Stimulated activated CD8-positive, alpha-beta memory T cell treated with anti-CD3 and anti-CD28 coated beads, Interleukin-15, amount 100 ng/mL, for 48 hours (primary cell): ENCODE results near the gene TRIOBP.

Source experiments
- DNase-seq, 2 donors: peaks; one replicate each; pipeline ENCODE4 v3.0.0-alpha.2; 2020; ENCODE audit warnings: low read depth in 2 of 2

The TRIOBP gene

DNA sequence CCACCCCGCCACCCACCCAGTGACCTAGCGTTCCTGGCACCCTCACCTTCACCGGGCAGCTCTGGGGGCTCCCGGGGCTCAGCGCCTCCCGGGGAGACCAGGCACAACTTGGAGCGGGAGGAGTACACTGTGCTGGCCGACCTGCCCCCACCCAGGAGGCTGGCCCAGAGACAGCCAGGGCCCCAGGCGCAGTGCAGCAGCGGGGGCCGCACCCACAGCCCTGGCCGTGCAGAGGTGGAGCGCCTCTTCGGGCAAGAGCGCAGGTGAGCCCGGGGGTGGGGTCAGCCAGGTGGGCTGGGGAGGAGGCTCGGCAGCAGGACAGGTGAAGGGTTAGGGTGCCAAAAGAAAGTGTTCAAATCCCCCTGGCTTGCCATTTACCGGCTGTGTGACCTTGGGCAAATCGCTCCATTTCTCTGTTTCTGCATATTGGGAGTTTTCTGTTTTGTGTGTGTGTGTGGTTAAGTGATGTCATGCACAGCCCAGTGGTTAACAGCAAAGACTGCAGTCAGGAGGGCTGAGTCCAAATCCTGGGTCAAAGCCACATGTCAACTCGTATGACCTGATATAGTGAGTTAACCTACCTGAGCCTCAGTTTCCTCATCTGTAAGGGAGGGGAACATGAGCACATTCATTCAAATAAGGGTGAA is 29.5 kb downstream of the TRIOBP start:
- no peak for DNase-seq

DNA sequence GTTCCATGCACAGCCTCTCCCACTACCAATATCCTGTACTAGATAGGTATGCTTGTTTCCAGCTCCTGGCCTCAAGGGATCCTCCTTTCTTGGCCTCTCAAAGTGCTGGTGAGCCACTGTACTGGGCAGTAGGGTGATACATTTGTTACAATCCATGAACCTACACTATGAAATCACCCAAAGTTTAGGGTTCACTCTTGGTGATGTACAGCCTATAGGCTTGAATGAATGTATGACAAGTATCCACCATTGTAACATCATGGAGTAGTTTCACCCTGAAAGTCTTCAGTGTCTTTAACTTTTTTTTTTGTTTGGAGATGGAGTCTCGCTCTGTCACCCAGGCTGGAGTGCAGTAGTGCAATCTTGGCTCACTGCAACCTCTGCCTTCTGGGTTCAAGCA is 31.8 kb downstream of the TRIOBP start:
- no peak for DNase-seq

DNA sequence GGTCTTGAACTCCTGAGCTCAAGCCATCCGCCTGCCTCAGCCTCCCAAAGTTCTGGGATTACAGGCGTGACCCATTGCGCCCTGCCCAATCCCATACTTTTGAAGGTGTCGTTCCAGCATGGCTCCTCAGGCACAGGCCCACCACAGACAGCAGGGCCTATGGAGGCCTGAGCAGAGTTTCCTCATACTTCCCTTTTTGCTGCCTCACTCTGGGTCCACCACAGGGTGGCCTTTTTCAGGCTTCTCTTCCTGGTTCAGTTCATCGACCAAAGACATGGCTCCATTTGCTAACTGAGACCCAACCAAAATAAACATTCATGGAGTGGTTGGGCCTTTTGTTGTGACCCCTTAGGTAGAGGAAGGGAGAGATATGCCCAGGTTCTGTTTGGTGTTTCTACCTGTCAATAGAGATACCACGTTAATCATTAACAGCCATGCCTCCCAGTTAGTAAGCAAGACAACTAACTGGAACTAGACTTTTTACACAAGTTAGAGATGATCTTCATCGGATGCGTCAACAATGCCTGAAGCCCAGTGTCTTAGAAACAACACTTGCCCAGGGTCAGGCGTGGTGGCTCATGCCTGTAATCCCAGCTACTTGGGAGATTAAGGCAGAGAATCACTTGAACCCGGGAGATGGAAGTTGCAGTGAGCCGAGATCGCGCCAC is 35.1 kb downstream of the TRIOBP start:
- DNase-seq = no peak

DNA sequence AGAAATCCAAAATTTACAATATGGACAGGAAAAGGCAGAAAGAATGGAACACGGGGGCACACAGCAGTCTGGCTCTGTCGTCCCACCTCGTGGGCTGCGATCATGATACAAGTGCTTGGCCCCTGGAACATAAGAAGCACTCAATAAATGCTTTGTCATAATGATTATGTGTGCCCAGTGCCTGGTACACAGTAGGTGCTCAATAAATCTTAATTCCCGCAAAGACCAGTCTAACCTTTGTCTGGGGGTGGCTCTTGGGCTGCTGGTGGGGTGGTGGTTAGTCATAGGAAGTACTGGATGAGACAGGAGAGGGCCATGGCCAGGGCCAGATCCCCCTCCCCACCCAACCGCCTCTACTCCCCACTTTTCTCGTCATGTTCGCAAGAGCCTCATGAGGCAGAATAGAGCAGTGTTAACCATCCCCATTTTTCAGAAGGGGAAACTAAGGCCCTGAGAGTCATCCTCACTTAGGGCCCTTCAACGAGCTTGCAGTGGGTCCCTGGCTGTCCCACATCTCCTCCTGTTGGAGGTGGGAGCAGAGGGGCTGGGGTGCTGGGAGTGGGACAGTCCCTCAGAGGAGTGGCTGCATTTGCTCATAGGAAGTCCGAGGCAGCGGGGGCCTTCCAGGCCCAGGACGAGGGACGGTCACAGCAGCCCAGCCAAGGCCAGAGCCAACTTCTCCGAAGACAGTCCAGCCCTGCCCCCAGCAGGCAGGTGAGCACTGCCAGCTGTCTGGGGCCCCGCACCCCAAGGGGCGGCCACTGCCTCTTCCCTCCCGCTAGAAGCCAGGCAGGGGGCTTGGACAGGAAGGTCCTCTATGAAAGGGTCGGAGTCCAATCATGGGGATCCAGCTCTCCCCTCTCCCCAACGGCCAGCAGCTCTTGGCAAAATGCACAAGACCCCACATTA is 36.1 kb downstream of the TRIOBP start:
- no peak for DNase-seq

DNA sequence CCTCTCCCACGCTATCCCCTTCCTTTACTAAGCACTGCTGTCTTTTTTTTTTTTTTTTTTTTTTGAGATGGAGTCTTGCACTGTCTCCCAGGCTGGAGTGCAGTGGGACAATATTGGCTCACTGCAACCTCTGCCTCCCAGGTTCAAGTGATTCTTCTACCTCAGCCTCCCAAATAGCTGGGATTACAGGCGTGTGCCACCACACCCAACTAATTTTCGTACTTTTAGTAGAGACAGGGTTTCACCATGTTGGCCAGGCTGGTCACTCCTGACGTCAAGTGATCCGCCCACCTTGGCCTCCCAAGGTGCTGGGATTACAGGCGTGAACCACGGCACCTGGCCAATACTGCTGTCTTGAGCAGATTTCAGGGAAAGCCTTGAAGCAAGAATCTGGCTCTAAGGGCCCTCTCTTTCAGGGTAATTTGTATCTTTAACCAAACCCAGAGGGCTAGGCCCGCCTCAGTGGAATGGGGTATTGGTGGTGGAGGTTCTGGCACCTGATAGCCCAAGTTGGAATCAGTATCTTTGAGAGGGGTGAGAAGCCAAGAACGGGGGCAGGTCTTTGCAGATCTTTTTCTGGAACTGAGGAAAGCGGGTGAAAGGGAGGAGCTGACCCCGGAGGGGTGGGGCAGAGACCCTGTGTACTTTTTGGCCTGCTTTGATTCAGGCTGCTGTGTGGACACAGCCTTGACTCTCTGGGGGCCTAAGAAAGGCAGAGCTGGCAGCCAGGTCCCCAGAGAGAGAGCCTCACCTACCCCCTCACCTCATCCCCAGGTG is 37.0 kb downstream of the TRIOBP start:
- no peak for DNase-seq

DNA sequence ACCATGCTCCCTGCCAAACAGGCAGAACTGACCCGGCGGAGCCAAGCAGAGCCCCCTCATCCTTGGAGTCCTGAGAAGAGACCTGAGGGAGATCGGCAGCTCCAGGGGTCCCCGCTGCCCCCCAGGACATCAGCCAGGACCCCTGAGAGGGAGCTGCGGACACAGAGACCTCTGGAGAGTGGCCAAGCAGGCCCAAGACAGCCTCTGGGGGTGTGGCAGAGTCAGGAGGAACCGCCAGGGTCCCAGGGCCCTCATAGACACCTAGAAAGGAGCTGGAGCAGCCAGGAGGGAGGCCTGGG is 37.5 kb downstream of the TRIOBP start:
- DNase-seq = no peak

DNA sequence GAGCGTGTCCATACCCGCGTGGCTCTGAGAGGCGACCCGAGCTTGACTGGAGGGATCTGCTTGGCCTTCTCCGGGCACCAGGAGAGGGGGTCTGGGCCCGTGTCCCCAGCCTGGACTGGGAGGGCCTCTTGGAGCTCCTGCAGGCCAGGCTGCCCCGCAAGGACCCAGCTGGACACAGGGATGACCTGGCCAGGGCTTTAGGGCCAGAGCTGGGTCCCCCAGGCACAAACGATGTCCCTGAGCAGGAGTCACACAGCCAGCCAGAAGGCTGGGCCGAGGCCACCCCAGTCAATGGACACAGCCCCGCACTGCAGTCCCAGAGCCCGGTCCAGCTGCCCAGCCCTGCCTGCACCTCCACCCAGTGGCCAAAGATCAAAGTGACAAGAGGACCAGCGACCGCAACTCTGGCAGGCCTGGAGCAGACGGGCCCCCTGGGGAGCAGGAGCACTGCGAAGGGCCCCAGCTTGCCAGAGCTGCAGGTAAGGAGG is 38.2 kb downstream of the TRIOBP start:
- no peak for DNase-seq

DNA sequence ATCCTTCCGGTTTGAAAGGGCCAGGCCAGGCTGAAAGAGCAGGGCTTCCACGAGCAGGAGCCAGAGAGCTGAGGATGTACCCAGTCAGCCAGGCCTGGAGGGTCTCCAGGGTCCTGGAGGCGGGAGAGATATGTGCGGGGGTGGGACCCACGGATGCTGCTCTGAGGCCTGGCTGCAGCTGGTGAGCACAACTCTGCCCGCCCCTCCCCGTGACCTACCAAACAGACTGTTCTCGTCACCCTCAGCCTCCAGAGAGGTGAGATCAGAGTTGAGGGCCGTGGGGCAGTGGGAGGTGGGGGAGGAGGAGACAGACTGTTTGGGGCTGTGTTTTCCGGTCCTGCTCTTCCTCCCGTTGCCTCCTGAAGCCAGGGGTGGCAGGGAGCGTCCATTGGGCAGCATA is 42.2 kb downstream of the TRIOBP start:
- no peak for DNase-seq

DNA sequence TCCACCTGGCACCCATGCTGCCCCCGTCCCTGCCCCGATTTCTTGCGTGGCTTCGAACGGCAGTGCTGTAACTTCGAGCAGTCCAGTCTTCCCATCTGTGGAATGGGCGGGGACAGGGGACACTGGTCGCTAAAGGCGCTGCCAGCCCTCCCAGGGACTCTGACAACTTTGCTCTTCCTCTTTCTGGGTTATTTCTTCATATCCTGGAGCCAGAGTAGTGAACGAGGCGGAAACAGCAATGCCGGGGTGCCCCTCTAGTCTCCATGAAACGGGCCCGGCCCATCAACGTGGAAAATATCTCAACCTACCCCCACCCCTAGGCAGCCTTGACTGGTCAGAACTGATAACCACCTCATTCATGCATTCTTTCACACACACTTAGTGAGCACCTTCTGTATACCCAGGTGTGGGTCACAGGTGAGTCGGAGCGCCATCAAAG is 42.8 kb downstream of the TRIOBP start:
- no peak for DNase-seq

DNA sequence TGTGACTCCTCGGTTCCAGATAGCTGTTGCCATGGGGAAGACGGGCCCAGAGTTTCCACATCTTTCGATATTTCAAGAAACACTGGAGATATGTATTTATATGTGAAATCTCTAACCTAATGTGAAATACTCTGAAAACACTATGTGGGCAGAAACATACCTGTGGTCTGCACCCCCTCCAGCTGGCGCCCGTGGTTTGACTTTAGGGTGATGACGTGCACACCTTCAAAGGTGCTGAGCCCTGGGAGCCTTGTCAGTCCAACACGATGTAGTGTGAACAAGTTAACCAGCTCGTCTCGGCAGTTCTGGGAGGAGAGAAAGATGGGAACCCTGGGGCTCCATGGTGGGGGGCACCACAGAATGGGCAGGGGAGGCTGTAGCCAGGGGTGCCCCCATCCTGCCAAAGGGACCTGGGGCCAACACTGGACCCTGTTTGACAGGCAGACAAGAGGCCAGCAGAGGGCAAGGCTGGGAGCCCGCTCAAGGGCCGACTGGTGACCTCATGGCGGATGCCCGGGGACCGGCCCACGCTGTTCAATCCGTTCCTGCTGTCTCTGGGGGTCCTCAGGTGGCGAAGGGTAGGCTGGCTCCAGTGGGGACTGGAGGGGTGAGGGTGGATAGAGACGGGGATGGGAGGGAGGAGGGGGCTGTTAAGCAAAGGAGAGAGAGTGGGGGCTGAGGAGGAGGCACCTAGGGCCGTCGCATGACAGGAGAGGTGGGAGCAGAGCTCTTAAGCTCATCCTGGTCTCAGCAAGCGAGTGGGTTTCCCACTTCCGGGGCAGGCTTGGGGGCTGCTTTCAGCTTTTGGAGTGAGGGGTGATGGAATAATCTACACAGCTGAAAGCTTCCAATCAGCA is 43.8 kb downstream of the TRIOBP start:
- DNase-seq = peak; percentile 21 to 26

DNA sequence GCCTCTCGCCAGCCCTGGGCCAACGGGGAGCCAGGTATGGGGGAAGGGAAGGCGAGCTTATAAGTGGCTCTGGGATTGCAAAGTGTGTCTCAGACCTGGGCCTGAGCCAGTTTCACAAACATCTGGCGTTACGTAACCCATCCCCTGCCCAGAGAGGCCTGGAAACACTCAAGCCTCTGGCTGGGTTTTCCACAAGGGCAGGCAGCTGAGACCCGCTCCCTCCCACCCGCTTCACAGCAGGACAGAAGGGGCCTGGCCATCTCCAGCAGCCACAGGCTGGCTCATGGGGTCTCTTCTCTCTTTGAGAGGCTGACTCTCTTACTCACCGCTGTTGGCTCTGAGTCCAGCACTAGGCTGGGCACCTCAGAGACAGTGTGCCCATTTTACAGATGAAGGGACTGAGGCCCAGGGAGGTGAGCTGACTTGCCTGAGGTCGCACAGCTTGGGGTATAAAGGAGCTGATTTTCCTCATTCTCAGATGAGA is 44.5 kb downstream of the TRIOBP start:
- no peak for DNase-seq

DNA sequence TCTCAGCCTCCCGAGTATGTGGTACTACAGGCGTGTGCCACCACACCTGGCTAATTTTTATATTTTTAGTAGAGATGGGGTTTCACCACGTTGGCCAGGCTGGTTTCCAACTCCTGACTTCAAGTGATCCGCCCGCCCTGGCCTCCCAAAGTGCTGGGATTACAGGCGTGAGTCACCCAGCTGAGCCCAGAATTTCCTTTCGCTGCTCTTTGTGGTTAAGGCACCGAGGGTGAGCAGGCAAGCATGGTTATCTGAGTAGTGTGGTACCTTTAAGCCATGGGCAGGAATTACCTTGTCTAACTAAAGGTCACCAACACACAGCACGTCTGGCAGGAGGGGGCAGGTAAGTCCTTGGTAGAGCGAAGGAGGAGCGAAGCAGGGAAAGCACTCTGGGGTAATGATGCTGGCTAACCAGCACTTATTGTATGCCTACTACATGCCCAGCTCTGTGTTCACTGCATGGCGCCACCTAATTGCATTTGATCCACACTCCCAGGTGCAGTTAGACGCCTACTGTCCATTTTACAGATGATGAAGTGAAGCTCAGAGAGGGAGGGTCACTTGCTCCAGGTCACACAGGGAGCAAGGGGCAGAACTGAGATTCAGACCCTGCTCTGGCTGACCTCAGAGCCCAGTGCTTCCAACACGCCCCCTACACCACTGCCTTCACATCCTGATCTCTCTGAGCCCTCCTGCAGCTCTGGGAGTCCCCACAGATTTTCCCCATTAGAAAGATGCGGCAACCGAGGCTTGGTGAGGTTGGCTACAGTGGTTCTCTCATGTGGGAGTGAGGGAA is 45.7 kb downstream of the TRIOBP start:
- no peak for DNase-seq

DNA sequence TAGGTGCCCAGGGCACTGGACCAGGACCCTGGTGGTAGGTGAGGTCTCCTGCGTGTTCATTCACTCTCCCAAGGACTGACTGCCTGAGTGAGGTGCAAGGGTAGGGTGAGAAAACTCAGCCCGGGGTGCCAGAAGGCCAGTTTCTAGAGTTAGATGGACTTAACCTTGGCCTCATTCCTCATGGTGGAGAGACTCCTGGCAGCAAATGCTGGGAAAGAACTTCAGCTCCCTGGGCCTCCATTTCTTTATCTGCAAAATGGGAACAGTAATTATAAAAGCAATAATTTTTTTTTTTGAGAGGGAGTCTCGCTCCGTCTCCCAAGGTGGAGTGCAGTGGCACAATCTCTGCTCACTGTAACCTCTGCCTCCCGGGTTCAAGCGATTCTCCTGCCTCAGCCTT is 47.7 kb downstream of the TRIOBP start:
- no peak for DNase-seq

DNA sequence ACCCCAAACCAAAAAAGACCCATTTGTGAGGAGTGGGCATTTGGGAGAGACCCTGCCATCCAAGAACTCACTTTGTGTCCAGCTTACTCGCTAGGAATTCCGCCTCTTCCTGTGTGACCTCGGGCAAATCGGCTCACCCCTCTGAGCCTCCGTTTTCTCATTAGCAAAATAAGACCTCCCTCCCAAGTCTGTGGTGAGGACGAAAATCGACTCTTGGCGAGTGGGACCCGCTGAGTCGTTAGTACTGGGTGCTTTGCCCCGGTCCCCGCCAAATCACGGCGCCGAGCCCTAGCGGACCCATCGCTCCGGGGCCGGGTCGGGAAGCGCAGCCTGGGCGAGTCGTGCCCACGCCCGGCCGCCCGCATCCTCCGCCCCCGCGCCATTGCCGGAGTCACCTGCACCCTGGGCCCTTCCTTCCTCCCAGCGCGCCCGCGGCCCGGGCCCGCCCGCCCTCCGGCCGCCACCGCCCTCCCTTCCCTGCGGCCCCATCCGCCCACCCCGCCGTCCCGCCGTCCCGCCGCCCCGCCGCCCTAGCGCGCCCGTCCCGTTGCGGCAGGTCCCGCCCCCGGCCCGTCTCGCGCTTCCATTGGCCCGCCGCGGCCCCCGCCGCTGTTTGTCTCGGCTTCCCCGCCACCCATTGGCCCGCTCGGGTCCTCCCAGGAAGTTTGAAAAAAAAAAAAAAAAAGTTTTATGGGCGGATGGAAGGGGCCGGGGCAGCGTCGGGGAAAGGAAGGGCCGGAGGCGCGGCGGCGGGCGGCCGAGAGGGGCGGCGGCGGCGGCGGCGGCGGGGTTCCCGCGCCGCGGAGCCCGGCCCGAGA is 48.9 kb downstream of the TRIOBP start:
- DNase-seq = peak; percentile 88

DNA sequence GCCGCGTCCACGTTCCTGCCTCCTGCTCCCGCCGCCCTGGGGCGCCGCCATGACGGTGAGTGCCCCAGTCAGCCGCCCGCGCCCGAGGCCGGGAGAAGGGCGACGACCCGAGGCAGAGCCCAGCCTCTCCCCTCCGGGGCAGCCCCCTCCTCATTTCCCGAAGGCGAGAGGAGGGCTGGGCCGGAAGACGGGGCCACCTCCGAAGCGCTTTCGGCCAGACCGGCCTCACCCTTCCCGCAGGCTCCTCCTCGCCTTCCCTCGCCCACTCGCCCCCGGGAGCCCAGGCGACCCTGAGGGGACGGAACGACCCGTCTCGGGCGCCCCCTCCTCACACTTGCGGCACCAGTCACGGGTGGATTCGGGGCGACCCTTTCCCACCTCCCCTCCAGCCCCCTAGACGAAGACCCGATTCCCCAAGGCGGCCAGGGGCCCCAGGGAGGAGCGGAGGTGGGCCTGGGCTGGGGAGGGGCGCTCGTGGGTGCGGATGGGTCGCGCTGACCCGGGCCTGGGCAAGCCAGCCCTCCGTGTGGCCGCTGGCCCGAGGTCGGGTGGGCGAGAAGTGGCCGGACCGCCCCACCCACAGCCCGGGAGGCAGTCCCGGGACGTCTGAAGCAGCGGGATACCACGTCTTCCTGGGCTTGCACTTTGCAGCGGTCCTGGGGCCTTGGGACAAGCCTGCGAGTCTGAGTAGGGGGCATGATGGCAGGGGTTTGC is 49.7 kb downstream of the TRIOBP start:
- DNase-seq = no peak

DNA sequence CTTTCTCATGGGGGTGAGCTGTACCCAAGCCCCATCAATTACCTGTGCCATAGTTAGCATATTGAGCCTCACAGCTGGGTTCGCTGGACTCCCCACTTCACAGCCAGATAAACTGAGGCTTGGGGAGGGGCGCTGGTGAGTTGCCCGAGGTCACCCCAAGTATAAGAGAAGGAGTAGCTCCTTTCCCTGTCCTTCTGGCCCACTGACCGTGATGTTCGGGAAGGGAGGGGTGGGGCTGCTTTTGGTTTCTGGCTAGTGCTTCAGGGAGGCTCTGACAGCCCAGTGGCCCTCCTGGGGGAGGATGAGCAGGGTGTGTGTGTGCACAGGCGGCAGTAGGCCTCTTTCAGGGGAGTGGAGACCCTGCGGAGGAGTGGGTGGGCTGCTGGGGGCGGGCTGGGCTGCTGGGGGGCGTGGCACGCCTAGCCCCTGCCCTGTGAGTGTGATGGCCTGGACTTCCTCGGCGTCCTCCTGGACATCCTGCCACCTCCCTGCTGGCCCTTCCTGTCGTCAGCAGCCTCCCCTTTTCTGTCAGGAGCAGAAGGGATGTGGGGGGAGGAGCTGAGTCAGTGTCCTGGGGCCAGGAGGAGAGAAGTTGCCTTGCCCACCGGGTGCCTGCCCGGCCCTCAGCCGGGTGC is 50.3 kb downstream of the TRIOBP start:
- DNase-seq = no peak

DNA sequence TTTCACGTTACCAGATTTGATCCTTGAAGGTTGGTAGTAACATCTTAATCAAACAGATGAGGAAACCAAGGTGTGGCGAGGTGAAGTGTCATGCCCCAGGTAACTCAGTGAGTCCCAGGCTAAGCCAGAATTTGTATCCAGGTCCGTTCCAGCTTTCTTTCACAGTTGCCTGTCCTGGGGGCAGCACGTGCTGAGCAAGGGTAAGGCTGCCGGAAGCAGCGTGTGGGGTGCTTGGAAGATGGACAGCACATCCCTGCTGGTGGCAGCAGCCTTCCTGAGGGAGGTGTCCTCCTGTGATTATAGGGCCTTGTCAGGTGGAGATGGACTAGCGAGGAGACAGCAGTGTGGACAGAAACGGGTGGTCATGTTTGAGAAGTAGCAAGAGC is 50.9 kb downstream of the TRIOBP start:
- DNase-seq = no peak

DNA sequence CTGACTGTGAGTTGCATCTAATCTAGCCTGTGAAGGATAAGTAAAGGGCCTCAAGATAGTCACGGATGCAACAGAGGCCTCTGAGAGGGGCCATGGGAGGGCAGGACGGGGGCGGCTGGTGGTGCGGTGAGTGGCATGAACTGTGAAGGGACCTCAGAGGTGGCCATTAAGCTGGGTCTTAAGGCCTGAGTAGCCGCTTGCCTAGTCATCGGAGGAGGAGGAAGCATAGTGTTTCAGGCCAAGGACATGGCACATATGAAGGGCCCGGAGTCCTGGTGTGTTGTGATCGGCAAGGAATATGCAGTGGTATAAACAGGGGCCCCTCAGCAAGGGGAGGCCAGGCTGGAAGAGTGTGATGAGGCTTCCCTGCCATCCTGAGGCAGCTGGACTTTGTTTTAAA is 51.8 kb downstream of the TRIOBP start:
- DNase-seq = no peak
